Dermis lymphatic vessel endothelial cell (primary cell): ENCODE data around the gene ASB1. TPM values are rescaled to one million over a fixed set of nuclear protein-coding genes. Genes with fewer than 3 reads are reported as not detected.

Experiments used
- total RNA-seq: library from RNA; depleted of rRNA; stranded (reverse); fragments of >200 nt; gene quantifications from 2 replicates; pipeline ENCODE4 v1.2.1, GENCODE V29; 2014

The ASB1 gene, protein sequence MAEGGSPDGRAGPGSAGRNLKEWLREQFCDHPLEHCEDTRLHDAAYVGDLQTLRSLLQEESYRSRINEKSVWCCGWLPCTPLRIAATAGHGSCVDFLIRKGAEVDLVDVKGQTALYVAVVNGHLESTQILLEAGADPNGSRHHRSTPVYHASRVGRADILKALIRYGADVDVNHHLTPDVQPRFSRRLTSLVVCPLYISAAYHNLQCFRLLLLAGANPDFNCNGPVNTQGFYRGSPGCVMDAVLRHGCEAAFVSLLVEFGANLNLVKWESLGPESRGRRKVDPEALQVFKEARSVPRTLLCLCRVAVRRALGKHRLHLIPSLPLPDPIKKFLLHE
- 5.2 and 7.6 TPM in 2 replicates for total RNA-seq

DNA sequence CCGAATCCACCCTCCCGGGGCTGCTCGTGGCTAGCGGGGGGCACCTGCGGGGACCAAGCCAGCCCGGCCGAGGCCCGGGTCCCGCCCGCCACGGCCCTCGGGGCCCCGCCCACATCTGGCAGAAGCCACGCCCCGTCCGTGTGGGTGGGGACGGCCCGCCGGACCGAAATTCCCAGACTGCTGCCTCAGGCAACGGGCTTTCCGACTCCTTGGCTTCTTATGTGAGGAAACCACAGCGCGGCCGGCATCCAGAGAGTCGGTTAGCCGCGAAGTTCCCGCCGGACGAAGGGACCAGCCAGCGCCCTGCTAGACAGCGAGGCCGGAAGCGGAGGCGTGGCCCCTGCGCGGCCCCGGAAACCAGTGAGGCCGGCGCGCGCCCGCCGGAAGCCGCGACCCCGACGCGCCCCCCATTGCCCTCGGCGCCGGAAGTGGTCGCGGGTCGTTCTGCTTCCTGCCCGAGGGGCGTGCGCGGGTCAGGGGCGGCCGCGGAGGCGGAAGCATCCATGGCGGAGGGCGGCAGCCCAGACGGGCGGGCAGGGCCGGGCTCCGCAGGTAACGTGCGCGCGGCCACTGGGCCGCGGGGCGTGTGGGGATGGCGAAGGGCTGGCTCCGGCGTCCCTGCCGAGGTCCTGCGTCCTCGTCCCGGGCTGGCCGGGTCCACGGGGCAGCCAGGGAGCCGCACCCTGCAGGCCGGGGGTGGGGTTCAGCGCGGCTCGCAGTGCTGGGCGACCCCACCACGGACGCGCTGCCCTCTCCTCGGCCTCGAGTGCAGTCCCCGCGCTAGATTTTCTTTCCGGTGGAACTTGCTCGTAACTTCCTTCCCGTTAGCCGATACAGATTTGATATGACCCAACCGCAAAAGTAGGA lies at the start of gene ASB1:
Gene ASB1 (plus strand): TSS at position 360 of the 867 bp plus-strand sequence. CDS start 144 bp downstream, at position 504.

Other genes with a start within 250 kb of the ASB1 start
- gene ILKAP, start 223.2 kb upstream of the ASB1 start, total RNA-seq: 16.6 and 16.7 TPM in 2 replicates
- gene HES6, start 186.9 kb upstream of the ASB1 start, total RNA-seq: 0.77 and 1.7 TPM in 2 replicates
- gene PER2, start 138.3 kb upstream of the ASB1 start, total RNA-seq: 2.0 and 2.7 TPM in 2 replicates
- 5.6 and 6.4 TPM in 2 replicates for gene TRAF3IP1, start 106.4 kb upstream of the ASB1 start, total RNA-seq